ENCODE data around the gene NTSR2.

NTSR2 gene

GRCh38 chr2:11716689-11717321 lies 46.8 kb upstream of the NTSR2 start:
- Histone ChIP-seq H3K4me1 (no peaks in the 10 kb centered on the region), H3K79me2 (no peaks in the 10 kb centered on the region), H3K9ac (no peak overlapping the region), H2AFZ (no peak overlapping the region), H3K36me3 (ENCODE audit: control insufficient read depth, insufficient read depth, low read length) (no peaks in the 10 kb centered on the region), H3K4me3 (ENCODE audit: low read depth, low read length) (no peak overlapping the region), H3K27me3 (ENCODE audit: control insufficient read depth, insufficient read depth, low read length) (no peaks in the 10 kb centered on the region), H3K4me2 (ENCODE audit: low read length) (no peak overlapping the region), H3K27ac (no peak overlapping the region), H3K9me3 (ENCODE audit: control insufficient read depth, low read length) (no peaks in the 10 kb centered on the region)
- TF ChIP-seq CTCF (IDR thresholded peaks at IDR 0.05), result no peak

GRCh38 chr2:11715987-11716652 lies 46.1 kb upstream of the NTSR2 start:
- no peak overlapping the region for H3K4me3 ChIP-seq (ENCODE audit: low read depth, low read length)
- H3K9ac ChIP-seq, result no peak overlapping the region
- H2AFZ ChIP-seq, result no peak overlapping the region
- H3K4me1 ChIP-seq, result no peaks in the 10 kb centered on the region
- no peak overlapping the region for H3K27ac ChIP-seq
- no peaks in the 10 kb centered on the region for H3K79me2 ChIP-seq
- no peaks in the 10 kb centered on the region for H3K9me3 ChIP-seq (ENCODE audit: control insufficient read depth, low read length)
- no peaks in the 10 kb centered on the region for H3K27me3 ChIP-seq (ENCODE audit: control insufficient read depth, insufficient read depth, low read length)
- H3K36me3 ChIP-seq (ENCODE audit: control insufficient read depth, insufficient read depth, low read length), result no peaks in the 10 kb centered on the region
- H3K4me2 ChIP-seq (ENCODE audit: low read length), result no peak overlapping the region
- TF ChIP-seq CTCF (IDR thresholded peaks at IDR 0.05), result no peak

- H3K4me2 ChIP-seq (ENCODE audit: low read length), result no peak overlapping the region
- H3K79me2 ChIP-seq, result no peaks in the 10 kb centered on the region
- no peak overlapping the region for H2AFZ ChIP-seq
- no peaks in the 10 kb centered on the region for H3K9me3 ChIP-seq (ENCODE audit: control insufficient read depth, low read length)
- no peaks in the 10 kb centered on the region for H3K36me3 ChIP-seq (ENCODE audit: control insufficient read depth, insufficient read depth, low read length)
- H3K27ac ChIP-seq, result no peak overlapping the region
- no peaks in the 10 kb centered on the region for H3K4me1 ChIP-seq
- no peak overlapping the region for H3K9ac ChIP-seq
- no peak overlapping the region for H3K4me3 ChIP-seq (ENCODE audit: low read depth, low read length)
- H3K27me3 ChIP-seq (ENCODE audit: control insufficient read depth, insufficient read depth, low read length), result no peaks in the 10 kb centered on the region
- no peak for TF ChIP-seq CTCF (IDR thresholded peaks at IDR 0.05)
These were observed 43.8 kb upstream of the NTSR2 start for GRCh38 chr2:11713815-11714214.

- no peak overlapping the region for H3K4me2 ChIP-seq (ENCODE audit: low read length)
- no peaks in the 10 kb centered on the region for H3K4me1 ChIP-seq
- no peaks in the 10 kb centered on the region for H3K27me3 ChIP-seq (ENCODE audit: control insufficient read depth, insufficient read depth, low read length)
These were observed 42.9 kb upstream of the NTSR2 start for GRCh38 chr2:11712866-11713265.

More at GRCh38 chr2:11712866-11713265, 42.9 kb upstream of the NTSR2 start:
- Histone ChIP-seq H3K4me3 (ENCODE audit: low read depth, low read length) (no peak overlapping the region), H3K36me3 (ENCODE audit: control insufficient read depth, insufficient read depth, low read length) (no peaks in the 10 kb centered on the region), H3K9me3 (ENCODE audit: control insufficient read depth, low read length) (no peaks in the 10 kb centered on the region), H3K79me2 (no peaks in the 10 kb centered on the region), H3K27ac (no peak overlapping the region), H2AFZ (no peak overlapping the region), H3K9ac (no peak overlapping the region)
- no peak for TF ChIP-seq CTCF (IDR thresholded peaks at IDR 0.05)
